Mammary epithelial cell (primary cell): Measurements from ENCODE around the gene FPGS.

Experiments used
- EZH2 ChIP-seq: IDR thresholded peaks from 2 replicates; pipeline ENCODE4 v1.6.1; 2012; ENCODE audit warnings: low read length, inconsistent platforms, borderline replicate concordance
- TF ChIP-seq, protein P1 (sequence below), 2 donors: IDR thresholded peaks in 1 of 2; conservative IDR thresholded peaks in 1 of 2; 2 replicates each; pipeline ENCODE4 v1.5.1; 2011 to 2012; ENCODE audit warnings: inconsistent platforms in 2 of 2, low read length in 2 of 2, mild to moderate bottlenecking in 2 of 2, control low read depth in 1 of 2, low read depth in 1 of 2; ENCODE audit not compliant: insufficient read depth in 1 of 2; ENCODE audit errors: extremely low read depth in 1 of 2

- TF ChIP-seq, protein P1, sequence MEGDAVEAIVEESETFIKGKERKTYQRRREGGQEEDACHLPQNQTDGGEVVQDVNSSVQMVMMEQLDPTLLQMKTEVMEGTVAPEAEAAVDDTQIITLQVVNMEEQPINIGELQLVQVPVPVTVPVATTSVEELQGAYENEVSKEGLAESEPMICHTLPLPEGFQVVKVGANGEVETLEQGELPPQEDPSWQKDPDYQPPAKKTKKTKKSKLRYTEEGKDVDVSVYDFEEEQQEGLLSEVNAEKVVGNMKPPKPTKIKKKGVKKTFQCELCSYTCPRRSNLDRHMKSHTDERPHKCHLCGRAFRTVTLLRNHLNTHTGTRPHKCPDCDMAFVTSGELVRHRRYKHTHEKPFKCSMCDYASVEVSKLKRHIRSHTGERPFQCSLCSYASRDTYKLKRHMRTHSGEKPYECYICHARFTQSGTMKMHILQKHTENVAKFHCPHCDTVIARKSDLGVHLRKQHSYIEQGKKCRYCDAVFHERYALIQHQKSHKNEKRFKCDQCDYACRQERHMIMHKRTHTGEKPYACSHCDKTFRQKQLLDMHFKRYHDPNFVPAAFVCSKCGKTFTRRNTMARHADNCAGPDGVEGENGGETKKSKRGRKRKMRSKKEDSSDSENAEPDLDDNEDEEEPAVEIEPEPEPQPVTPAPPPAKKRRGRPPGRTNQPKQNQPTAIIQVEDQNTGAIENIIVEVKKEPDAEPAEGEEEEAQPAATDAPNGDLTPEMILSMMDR (conservative IDR thresholded peaks at IDR 0.05 in 1 of 2, IDR thresholded peaks at IDR 0.05 in 1 of 2; ENCODE audit: extremely low read depth in 1 of 2, insufficient read depth in 1 of 2, low read depth in 1 of 2, low read length in 2 of 2), result no peak
- no peak for TF ChIP-seq EZH2
Observed at GRCh38 chr9:127810378-127811187, 7.9 kb downstream of the FPGS start.
